NCI-H69 (cell line): ENCODE measurements around the gene BRD7.
A peak's percentile ranks its signal among the peaks of the same experiment; 100 is the strongest.

ENCODE experiments used
- DNase-seq: peaks from one replicate; lab custom pipeline; 2025; lab: John Stamatoyannopoulos, UW

The BRD7 gene

GRCh38 chr16:50272687-50273381, 96.0 kb downstream of the BRD7 start:
- DNase-seq, result peak; percentile 15

GRCh38 chr16:50272111-50272571, 96.6 kb downstream of the BRD7 start:
- DNase-seq, result no peak

GRCh38 chr16:50271148-50272041, 97.4 kb downstream of the BRD7 start:
- no peak for DNase-seq

GRCh38 chr16:50270510-50271147, 98.2 kb downstream of the BRD7 start:
- DNase-seq, result no peak

GRCh38 chr16:50269769-50270509, 98.8 kb downstream of the BRD7 start:
- DNase-seq, result no peak

GRCh38 chr16:50269061-50269705, 99.6 kb downstream of the BRD7 start:
- DNase-seq, result no peak

- DNase-seq, result no peak
These were observed 100.4 kb downstream of the BRD7 start for GRCh38 chr16:50268352-50268751.

- DNase-seq, result no peak
These were observed 101.1 kb downstream of the BRD7 start for GRCh38 chr16:50267651-50268050.

GRCh38 chr16:50267151-50267631, 101.6 kb downstream of the BRD7 start:
- peak; percentile 43 for DNase-seq

- peak; percentile 5 for DNase-seq
These were observed 102.3 kb downstream of the BRD7 start, which contains the start of gene ADCY7 for GRCh38 chr16:50266337-50267091. ADCY7 (plus strand) TSS chr16:50266551; CDS start chr16:50288180, 21,629 bp downstream.
